ENCODE data around the gene ARHGAP19. TPM values are rescaled to one million over a fixed set of nuclear protein-coding genes. Genes with fewer than 3 reads are reported as not detected.

Gene ARHGAP19
- total RNA-seq, 4 donors from 2014 or later, result 4.5 to 19.4 (median 5.3) TPM

DNA sequence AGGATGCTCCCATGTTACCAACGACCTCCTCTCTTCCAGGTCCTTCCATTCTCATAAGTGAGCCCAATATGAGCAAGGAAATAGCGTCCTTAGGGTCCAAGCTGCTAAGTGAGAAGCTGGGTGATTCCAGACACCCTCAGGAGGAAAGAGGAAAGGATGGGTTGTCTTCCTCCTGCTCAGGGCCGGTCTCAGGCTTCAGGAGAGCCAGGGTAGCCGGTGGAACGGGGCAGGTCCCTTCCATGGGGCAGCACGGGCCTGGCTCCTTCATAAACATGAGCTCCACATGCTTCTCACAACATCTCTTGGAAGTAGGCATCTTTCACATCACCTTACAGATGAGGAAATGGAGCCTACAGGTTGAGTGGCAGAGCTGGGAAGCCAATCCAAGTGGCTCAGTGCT, 119.4 kb downstream of the ARHGAP19 start:
- ATAC-seq (ENCODE audit: low FRiP score), result no peak
- TF ChIP-seq, protein P1, sequence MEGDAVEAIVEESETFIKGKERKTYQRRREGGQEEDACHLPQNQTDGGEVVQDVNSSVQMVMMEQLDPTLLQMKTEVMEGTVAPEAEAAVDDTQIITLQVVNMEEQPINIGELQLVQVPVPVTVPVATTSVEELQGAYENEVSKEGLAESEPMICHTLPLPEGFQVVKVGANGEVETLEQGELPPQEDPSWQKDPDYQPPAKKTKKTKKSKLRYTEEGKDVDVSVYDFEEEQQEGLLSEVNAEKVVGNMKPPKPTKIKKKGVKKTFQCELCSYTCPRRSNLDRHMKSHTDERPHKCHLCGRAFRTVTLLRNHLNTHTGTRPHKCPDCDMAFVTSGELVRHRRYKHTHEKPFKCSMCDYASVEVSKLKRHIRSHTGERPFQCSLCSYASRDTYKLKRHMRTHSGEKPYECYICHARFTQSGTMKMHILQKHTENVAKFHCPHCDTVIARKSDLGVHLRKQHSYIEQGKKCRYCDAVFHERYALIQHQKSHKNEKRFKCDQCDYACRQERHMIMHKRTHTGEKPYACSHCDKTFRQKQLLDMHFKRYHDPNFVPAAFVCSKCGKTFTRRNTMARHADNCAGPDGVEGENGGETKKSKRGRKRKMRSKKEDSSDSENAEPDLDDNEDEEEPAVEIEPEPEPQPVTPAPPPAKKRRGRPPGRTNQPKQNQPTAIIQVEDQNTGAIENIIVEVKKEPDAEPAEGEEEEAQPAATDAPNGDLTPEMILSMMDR (IDR thresholded peaks at IDR 0.05), result no peak

More for the DNA sequence above, 119.4 kb downstream of the ARHGAP19 start:
- DNase-seq (ENCODE audit: low spot score), result no peak

Small RNA genes within 50 kb of the gene (small RNA-seq; reads per million reads assigned to genes)
- gene RF00017, result not detected

Other genes starting within 250 kb of the ARHGAP19 start
- gene SLIT1, start 106.7 kb downstream of the ARHGAP19 start, total RNA-seq, result 1 to 10 TPM in 1 of 4 donors, under 1 TPM in 3; 0.12 to 1.1 (median 0.28) TPM
- 10 to 100 TPM in 1 of 4 donors, 1 to 10 TPM in 3; 4.2 to 22.9 (median 5.9) TPM for gene FRAT1, start 26.6 kb upstream of the ARHGAP19 start, total RNA-seq
- 10 to 100 TPM in 3 of 4 donors, 1 to 10 TPM in 1; 8.4 to 32.9 (median 14.2) TPM for gene FRAT2, start 42.1 kb upstream of the ARHGAP19 start, total RNA-seq
- 10 to 100 TPM; 14.2 to 89.3 (median 18.7) TPM for gene RRP12, start 108.7 kb upstream of the ARHGAP19 start, total RNA-seq
- gene PGAM1, start 133.6 kb upstream of the ARHGAP19 start, total RNA-seq, result 100 to 1,000 TPM; 158 to 217 (median 207) TPM
- gene EXOSC1, start 153.4 kb upstream of the ARHGAP19 start, total RNA-seq, result 10 to 100 TPM; 17.4 to 25.9 (median 21.3) TPM
- gene ZDHHC16, start 153.5 kb upstream of the ARHGAP19 start, total RNA-seq, result 10 to 100 TPM; 27.7 to 43.5 (median 34.4) TPM
- gene MMS19, start 205.8 kb upstream of the ARHGAP19 start, total RNA-seq, result 100 to 1,000 TPM in 1 of 4 donors, 10 to 100 TPM in 3; 44.4 to 117 (median 64.7) TPM
- 10 to 100 TPM; 15.6 to 22.8 (median 19.2) TPM for gene UBTD1, start 206.3 kb upstream of the ARHGAP19 start, total RNA-seq

Measured in omental fat pad (tissue), 4 donors.